Mesodermal cell (in vitro differentiated cells): ENCODE measurements around the gene THPO.
A peak's percentile ranks its signal among the peaks of the same experiment; 100 is the strongest.

Source experiments
- H3K27ac ChIP-seq: 2 replicates; pipeline ENCODE4 v1.7.0; 2013; ENCODE audit warnings: mild to moderate bottlenecking, low read depth, low read length, moderate library complexity; ENCODE audit not compliant: severe bottlenecking
- H3K36me3 ChIP-seq: 2 replicates; pipeline ENCODE4 v1.7.1; 2013; ENCODE audit warnings: mild to moderate bottlenecking, low read length, moderate library complexity; ENCODE audit not compliant: control insufficient read depth, insufficient read depth
- H3K4me1 ChIP-seq: one replicate; pipeline ENCODE4 v1.7.1; 2013; ENCODE audit warnings: mild to moderate bottlenecking, low read length; ENCODE audit not compliant: insufficient read depth, control insufficient read depth, poor library complexity, severe bottlenecking
- H3K4me3 ChIP-seq: 2 replicates; pipeline ENCODE4 v1.7.0; 2013; ENCODE audit warnings: low read length, control low read depth, mild to moderate bottlenecking; ENCODE audit not compliant: insufficient read depth, poor library complexity, severe bottlenecking; ENCODE audit errors: extremely low read depth
- H3K9me3 ChIP-seq: 2 replicates; pipeline ENCODE4 v1.7.1; 2013; ENCODE audit warnings: mild to moderate bottlenecking, low read length, moderate library complexity; ENCODE audit not compliant: control insufficient read depth
- WGBS, 2 experiments: methylation state at CpG; one replicate each; pipeline ENCODE4 v1.1.5; 2013; ENCODE audit warnings: missing lambda C conversion rate in 2 of 2; ENCODE audit not compliant: insufficient coverage in 2 of 2; 5-methylcytosine and 5-hydroxymethylcytosine counted together

THPO gene

DNA sequence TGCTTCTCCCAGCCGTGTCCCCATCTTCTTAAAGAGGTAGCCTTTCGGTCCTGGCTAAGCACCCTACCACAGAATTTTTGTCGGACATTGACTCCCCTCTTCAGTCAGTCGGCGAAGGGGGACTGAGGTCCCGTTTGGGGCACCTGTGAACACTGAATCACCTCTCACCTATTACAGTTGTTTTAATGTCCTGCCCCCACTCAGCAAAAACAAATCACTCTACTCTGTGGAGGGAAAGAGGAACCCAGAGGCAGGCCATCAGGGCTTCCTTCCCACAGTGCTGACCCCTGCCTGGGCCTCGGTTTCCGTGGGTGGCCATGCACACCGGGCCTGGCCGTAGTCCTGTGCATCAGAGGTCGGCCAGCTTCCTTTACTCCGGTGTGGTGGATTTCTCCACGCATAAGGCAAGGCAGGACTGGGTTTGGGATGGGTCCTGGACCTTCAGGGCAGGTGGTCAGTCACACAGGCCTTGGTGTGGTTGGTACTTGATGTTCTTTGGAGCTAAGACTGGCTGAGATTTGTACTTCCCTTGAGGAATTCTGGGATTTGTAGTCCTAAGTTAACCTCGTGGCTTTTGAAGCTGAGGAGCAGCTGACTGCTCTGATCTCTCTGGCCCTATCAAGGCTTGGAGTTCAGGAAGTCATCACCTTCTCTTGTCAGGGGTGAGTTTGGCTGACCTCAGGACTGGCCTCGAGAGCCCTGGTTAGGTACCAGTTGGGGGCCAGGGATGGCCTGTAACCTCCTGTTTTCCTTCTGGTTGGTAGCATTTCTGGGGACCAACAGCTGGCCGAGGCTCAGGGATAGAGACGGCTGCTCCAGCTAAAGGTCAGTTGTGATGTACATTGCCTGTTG is 41.2 kb downstream of the THPO start:
- H3K4me1 ChIP-seq = peaks cover 63% of the 10 kb centered on the region
- H3K9me3 ChIP-seq = no peaks in the 10 kb centered on the region
- 51 to 54% methylated on average over 16 of the region's 17 CpGs for WGBS, 2 experiments
- H3K4me3 ChIP-seq = peak overlapping the region; percentile 60
- H3K27ac ChIP-seq = peak overlapping the region; percentile 96
- H3K36me3 ChIP-seq = peaks cover 44% of the 10 kb centered on the region

DNA sequence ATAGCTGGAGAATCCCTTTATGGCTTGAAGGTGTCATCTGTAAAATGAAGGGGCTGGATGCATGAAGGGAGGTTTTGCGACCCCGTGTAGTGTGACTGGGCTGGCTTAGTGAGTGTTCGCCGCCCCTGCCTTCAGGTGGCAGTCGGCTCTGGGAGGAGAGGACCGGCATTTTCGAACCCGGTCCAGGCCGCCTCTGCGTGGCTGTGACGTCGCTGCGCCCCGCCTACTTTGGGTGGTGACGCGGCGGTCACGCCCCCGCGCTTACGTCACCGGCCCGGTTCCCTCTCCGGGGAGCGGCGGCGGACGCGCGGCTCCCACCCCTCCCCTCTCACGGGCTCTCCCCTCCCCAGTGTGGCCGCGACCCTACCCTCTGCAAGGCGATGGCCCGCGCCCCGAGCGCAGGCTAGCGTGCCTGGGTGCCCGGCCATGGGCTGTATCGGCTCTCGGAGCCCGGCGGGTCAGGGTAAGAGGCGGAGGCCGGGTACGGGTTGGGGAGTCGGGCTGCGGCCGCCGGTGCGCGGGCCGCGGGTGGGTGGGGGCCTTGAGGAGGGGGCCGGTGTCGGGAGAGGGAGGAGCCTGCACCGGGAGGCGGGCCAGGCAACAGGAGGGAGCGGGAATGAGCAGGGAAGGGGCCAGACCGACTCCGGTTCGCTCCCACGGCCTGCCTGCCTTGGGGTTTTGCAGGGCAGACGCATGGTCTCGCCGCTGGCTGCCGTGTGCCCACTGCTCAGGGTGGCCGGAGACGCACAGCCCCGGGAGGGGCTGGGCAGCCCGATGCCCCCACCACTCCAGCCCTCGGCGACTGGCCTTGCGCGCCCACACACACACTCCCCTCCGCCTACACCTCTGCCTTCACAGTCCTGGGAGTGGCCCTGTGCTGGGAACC is 42.1 kb downstream of the THPO start:
- peaks cover 46% of the 10 kb centered on the region for H3K36me3 ChIP-seq
- 2 to 3% methylated on average over 58 to 59 of the region's 77 CpGs for WGBS, 2 experiments
- H3K27ac ChIP-seq = peak overlapping the region; percentile 96

DNA sequence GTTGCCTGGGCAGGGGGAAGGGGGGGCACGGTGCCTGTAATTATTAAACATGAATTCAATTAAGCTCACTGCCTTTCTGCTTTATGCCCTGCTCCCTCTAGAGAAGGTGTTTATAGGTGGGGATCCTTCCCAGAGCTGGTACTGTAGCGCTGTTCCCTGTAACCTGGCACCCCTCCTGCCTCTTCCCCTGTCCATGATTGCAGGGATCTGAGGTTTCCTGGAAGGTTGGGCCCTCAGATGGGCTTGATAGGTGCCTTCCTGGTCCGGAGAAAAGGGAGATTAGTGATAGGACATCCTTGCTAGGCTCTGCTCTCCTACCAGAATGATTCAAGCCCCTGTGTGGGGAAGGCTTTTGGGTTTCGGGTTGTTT is 42.7 kb downstream of the THPO start:
- peak overlapping the region; percentile 60 for H3K4me3 ChIP-seq

More for the DNA sequence above, 42.1 kb downstream of the THPO start:
- Histone ChIP-seq H3K4me3 (peak overlapping the region; percentile 60), H3K4me1 (peaks cover 67% of the 10 kb centered on the region), H3K9me3 (no peaks in the 10 kb centered on the region)

GRCh38 chr3:184334470-184335158 is 43.4 kb downstream of the THPO start:
- Histone ChIP-seq H3K9me3 (no peaks in the 10 kb centered on the region), H3K36me3 (peaks cover 59% of the 10 kb centered on the region), H3K4me1 (peaks cover 60% of the 10 kb centered on the region), H3K4me3 (no peak overlapping the region), H3K27ac (peak overlapping the region; percentile 96)
- WGBS, 2 experiments = 91 to 93% methylated on average over 9 to 14 of the region's 15 CpGs

More for the DNA sequence above, 42.7 kb downstream of the THPO start:
- H3K9me3 ChIP-seq = no peaks in the 10 kb centered on the region
- H3K27ac ChIP-seq = peak overlapping the region; percentile 96
- H3K36me3 ChIP-seq = peaks cover 53% of the 10 kb centered on the region
- 67 to 76% methylated on average over 2 of the region's 4 CpGs for WGBS, 2 experiments
- H3K4me1 ChIP-seq = peaks cover 65% of the 10 kb centered on the region

DNA sequence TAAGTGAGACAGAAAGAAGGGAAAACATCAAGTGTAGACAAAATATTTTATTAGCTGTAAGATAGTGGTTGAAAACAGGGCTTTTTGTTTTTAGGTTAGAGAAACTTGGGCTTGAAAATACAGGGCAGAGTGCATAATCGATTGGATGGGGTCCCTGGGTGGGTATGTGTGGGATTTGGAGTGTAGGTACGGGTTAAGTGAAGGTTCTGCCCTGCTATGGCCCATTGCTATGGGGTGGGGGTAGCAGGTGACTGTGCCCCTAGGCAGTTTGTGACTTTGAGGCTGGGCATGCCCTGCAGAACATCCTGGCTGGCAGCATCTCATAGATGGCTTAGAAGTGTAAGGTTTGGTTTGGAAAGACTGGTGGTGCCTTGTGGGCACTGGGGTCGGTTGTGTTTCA is 44.3 kb downstream of the THPO start:
- H3K27ac ChIP-seq = peak overlapping the region; percentile 96
- H3K9me3 ChIP-seq = no peaks in the 10 kb centered on the region
- H3K4me1 ChIP-seq = peaks cover 55% of the 10 kb centered on the region
- no peak overlapping the region for H3K4me3 ChIP-seq
- 94 to 96% methylated on average over 2 to 3 of the region's 3 CpGs for WGBS, 2 experiments
- H3K36me3 ChIP-seq = peaks cover 68% of the 10 kb centered on the region

- H3K36me3 ChIP-seq = peaks cover 74% of the 10 kb centered on the region
- H3K4me1 ChIP-seq = peaks cover 55% of the 10 kb centered on the region
- H3K4me3 ChIP-seq = no peak overlapping the region
- peak overlapping the region; percentile 96 for H3K27ac ChIP-seq
- no peaks in the 10 kb centered on the region for H3K9me3 ChIP-seq
- WGBS, 2 experiments = 97% methylated on average over 6 of the region's 6 CpGs
Measured at GRCh38 chr3:184333190-184333589, 44.8 kb downstream of the THPO start.

DNA sequence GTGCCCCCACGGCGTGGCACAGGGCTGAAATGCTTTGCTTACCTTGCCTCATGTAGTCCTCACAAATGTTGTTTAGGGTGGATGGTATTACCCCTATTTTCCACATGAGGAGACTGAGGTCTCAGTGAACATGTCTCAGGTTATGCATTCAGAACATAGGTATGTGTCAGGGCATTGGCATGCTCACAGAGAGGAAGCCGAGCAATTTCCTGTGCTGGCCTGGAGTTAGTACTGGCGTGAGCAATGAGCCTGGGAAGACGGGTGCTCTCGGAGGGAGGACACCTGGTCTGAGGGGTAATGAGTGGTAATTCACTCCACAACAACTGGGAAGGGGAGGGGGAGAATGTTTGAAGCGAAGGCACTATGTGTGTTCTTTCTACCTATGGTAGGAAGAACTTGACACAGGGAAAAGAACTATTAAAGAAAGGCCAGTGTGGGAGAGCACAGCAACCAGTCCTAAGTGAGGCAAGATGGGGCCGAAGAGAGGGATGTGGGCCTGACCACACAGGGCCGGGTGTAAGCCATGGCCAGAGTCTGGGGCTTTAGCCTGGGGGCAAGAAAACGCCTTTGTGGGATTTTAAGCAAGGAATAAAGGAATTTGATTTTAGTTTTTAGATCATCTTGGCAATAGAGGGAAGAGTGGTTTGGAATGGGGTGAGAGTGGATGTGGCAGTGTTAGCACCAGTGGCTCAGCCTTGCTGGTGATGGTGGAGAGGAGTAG is 45.5 kb downstream of the THPO start:
- Histone ChIP-seq H3K9me3 (no peaks in the 10 kb centered on the region), H3K4me3 (no peak overlapping the region), H3K4me1 (peaks cover 55% of the 10 kb centered on the region), H3K36me3 (peaks cover 80% of the 10 kb centered on the region), H3K27ac (peak overlapping the region; percentile 96)
- 91 to 94% methylated on average over 8 to 10 of the region's 10 CpGs for WGBS, 2 experiments

- Histone ChIP-seq H3K9me3 (no peaks in the 10 kb centered on the region), H3K27ac (no peak overlapping the region), H3K36me3 (peaks cover 100% of the 10 kb centered on the region), H3K4me3 (no peak overlapping the region), H3K4me1 (peaks cover 28% of the 10 kb centered on the region)
- WGBS, 2 experiments = 61 to 67% methylated on average over 3 of the region's 3 CpGs
Measured at GRCh38 chr3:184328516-184328915, 49.5 kb downstream of the THPO start.

DNA sequence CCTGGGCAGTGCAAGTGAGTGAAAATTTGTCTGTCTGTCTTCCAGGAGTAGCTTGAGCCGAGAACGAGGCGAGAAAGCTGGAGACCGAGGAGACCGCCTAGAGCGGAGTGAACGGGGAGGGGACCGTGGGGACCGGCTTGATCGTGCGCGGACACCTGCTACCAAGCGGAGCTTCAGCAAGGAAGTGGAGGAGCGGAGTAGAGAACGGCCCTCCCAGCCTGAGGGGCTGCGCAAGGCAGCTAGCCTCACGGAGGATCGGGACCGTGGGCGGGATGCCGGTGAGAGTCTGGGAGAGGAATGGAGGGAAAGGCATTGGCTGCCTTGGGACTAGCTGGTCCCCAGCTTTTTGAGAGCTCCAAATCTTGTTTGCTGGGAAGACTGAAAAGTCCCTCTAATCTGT is 50.8 kb downstream of the THPO start:
- Histone ChIP-seq H3K4me1 (peaks cover 14% of the 10 kb centered on the region), H3K36me3 (peaks cover 100% of the 10 kb centered on the region), H3K27ac (no peak overlapping the region), H3K4me3 (no peak overlapping the region), H3K9me3 (no peaks in the 10 kb centered on the region)
- WGBS, 2 experiments = 95 to 98% methylated on average over 21 of the region's 21 CpGs
